Choroid plexus epithelial cell (primary cell): ENCODE results near the gene OR2A14.
"Not testable (repeated sequence)": the region's sequence is repeated elsewhere in the genome, so short reads cannot be mapped to it uniquely, and the experiment has no call there.

Source experiments
- DNase-seq: peaks from one replicate; pipeline ENCODE4 v3.0.0-alpha.2; 2010; ENCODE audit warnings: low read depth
- H3K4me3 ChIP-seq: 2 replicates; pipeline ENCODE4 v1.5.1; 2011; ENCODE audit warnings: low read depth, mild to moderate bottlenecking, control low read depth, low read length, moderate library complexity
- CTCF ChIP-seq: conservative IDR thresholded peaks from 2 replicates; pipeline ENCODE4 v1.5.1; 2011; ENCODE audit warnings: low read depth, mild to moderate bottlenecking, control low read depth, inconsistent platforms, low read length, moderate library complexity

OR2A14 gene

DNA sequence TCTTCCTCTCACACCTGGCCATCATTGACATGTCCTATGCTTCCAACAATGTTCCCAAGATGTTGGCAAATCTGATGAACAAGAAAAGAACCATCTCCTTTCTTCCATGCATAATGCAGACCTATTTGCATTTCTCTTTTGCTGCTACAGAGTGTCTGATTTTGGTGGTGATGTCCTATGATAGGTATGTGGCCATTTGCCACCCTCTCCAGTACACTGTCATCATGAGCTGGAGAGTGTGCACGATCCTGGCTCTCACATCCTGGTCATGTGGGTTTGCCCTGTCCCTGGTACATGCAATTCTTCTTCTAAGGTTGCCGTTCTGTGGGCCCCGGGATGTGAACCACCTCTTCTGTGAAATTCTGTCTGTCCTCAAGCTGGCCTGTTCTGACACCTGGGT is 19.2 kb downstream of the OR2A14 start:
- TF ChIP-seq CTCF = no peak
- DNase-seq = no peak
- no peak overlapping the region for H3K4me3 ChIP-seq

DNA sequence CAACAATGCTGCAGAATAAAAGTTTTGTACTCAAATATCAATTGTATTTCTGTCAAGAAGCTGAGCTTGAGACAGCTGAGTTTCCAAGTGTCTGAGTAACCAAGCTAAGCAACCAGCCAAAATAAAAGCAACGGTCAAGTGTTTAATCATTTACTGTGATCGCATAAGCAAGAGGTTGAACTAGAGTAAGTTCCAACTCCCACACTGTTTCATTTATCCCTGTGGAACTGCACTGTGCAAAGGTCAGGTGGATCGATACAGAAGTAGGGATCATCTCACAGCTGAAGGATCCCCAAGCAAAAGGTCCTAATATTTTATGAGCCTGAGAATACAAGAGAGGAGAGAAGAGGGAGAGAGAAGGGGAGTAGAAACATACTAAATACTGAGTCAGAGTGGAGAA is 21.4 kb downstream of the OR2A14 start:
- no peak overlapping the region for H3K4me3 ChIP-seq
- no peak for TF ChIP-seq CTCF
- no peak for DNase-seq

GRCh38 chr7:144148224-144148827 is 25.4 kb downstream of the OR2A14 start:
- no peak overlapping the region for H3K4me3 ChIP-seq
- no peak for TF ChIP-seq CTCF
- DNase-seq = no peak

DNA sequence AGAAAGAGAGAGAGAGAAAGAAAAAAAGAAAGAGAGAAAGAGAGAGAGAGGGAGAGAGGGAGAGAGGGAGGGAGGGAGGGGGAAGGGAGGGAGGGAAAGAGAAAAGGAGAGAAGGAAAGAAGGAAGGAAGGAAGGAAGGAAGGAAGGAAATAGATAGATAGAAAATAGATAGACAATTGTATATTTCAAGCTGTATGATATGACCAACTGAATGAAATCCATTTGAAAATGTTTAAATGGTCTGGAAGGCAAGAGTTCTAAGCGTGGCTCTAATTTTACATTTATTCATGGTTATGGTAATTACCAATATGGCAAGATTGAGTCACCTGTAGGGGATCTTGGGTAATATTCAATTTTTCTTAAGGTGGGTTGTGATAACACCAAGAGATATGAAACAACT is 35.9 kb downstream of the OR2A14 start:
- no peak for DNase-seq
- no peak for TF ChIP-seq CTCF
- H3K4me3 ChIP-seq = no peak overlapping the region

- TF ChIP-seq CTCF = no peak
- H3K4me3 ChIP-seq = no peak overlapping the region
- DNase-seq = no peak
These were observed 41.8 kb downstream of the OR2A14 start for GRCh38 chr7:144164784-144165183.

- peak; percentile 55 for DNase-seq
- not testable (repeated sequence) for H3K4me3 ChIP-seq
These were observed 48.8 kb downstream of the OR2A14 start for GRCh38 chr7:144171594-144172350.

DNA sequence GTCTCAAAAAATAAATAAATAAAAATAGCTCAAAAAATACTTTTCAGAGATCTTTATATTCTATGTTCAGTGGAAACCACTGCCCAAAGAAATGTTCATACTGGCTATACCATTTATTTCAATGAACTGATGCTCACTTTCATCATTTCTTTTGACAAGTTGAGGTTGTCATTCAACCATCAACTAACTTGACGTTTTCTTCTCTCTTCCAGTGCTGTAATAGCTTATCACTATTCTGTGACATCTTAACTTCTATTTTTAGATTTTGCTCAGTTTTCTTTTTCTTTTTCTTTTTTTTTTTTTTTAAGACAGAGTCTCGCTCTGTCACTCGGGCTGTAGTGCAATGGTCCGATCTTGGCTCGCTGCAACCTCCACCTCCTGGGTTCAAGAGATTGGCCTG is 51.6 kb downstream of the OR2A14 start:
- H3K4me3 ChIP-seq = no peak overlapping the region
- DNase-seq = no peak
- TF ChIP-seq CTCF = no peak
